Vagina (tissue), 2 donors: ENCODE data around the gene AADAT.

ENCODE experiments used
- CTCF ChIP-seq, 3 experiments: fragments of 450-650 bp in 2 of 3; fragments of 200-600 bp in 1 of 3; sonication (generic) in 1 of 3; IDR thresholded peaks; one replicate each; pipeline ENCODE4 v1.5.1; 2017 to 2019; ENCODE audit warnings: antibody characterized with exemption in 3 of 3, mild to moderate bottlenecking in 2 of 3, moderate library complexity in 2 of 3
- POLR2A ChIP-seq, 2 donors: fragments of 450-650 bp; IDR thresholded peaks; one replicate each; pipeline ENCODE4 v1.6.1; 2017; ENCODE audit warnings: antibody characterized with exemption in 2 of 2, mild to moderate bottlenecking in 2 of 2, moderate library complexity in 2 of 2
- POLR2AphosphoS5 ChIP-seq, 2 donors: sonication (generic); formaldehyde crosslinking; IDR thresholded peaks; one replicate each; pipeline ENCODE4 v1.9.0; 2017; ENCODE audit warnings: antibody characterized with exemption in 2 of 2, mild to moderate bottlenecking in 2 of 2, low read depth in 1 of 2; ENCODE audit not compliant: insufficient read depth in 1 of 2

- TF ChIP-seq CTCF (IDR thresholded peaks at IDR 0.05) (no peak), POLR2AphosphoS5 (IDR thresholded peaks at IDR 0.05; ENCODE audit: insufficient read depth in 1 of 2, low read depth in 1 of 2) (no peak), POLR2A (IDR thresholded peaks at IDR 0.05) (no peak)
Measured at GRCh38 chr4:170058826-170059225, 30.9 kb downstream of the AADAT start.
